HCT116 (cell line): ENCODE results near the gene PIK3CD. TPM values are rescaled to one million over a fixed set of nuclear protein-coding genes. Genes with fewer than 3 reads are reported as not detected.

Experiments
- ATAC-seq: fragments of 200-7000 bp; cut with Tn5 transposase; 2 replicates; pipeline ENCODE4 v1.9.1; 2020; ENCODE audit warnings: mild to moderate bottlenecking, moderate library complexity
- BruUV-seq: library from RNA; stranded (reverse); fragments of 400-500 nt; replicated peaks from 2 replicates; lab custom pipeline; 2021; lab: Mats Ljungman, UMichigan
- CTCF ChIA-PET: fragments of 300-600 bp; sonication (Branson Sonifier 250); formaldehyde crosslinking; loops from one replicate; lab custom pipeline; 2021; ENCODE audit warnings: antibody characterized with exemption; lab: Charles Lee
- POLR2A ChIA-PET: fragments of 300-600, 350-600 bp; sonication (Branson Sonifier 250); formaldehyde crosslinking; loops from one replicate; lab custom pipeline; 2021; ENCODE audit warnings: antibody characterized with exemption; lab: Charles Lee
- RAD21 ChIA-PET, 2 experiments: fragments of 300-600 bp; sonication (Branson Sonifier 250); formaldehyde crosslinking; loops; one replicate each; lab custom pipeline; 2023; ENCODE audit warnings: low total read pairs in 2 of 2; ENCODE audit not compliant: uncharacterized antibody in 2 of 2, unreplicated experiment in 2 of 2, low non-redundant PET in 1 of 2; lab: Charles Lee
- DNase-seq: peaks from one replicate; pipeline ENCODE4 v3.0.0-alpha.2; 2010; ENCODE audit warnings: low read depth, low spot score
- H2AFZ ChIP-seq: fragments of 200-600 bp; shearing (Covaris generic), sonication (generic); 2 replicates; pipeline ENCODE4 v1.6.1; 2017; ENCODE audit warnings: low read depth, mixed run types, mixed read lengths, antibody characterized with exemption, low read length; ENCODE audit not compliant: poor library complexity, severe bottlenecking
- H3K27ac ChIP-seq: 2 replicates; pipeline ENCODE4 v1.5.1; 2012; ENCODE audit warnings: low read depth, low read length
- H3K27me3 ChIP-seq: fragments of 200-600 bp; sonication (generic); 2 replicates; pipeline ENCODE4 v1.6.1; 2016; ENCODE audit warnings: mixed run types, low read length, mixed read lengths; ENCODE audit not compliant: insufficient read depth
- H3K36me3 ChIP-seq, 2 experiments: fragments of 200-500 bp in 1 of 2; fragments of 200-600 bp in 1 of 2; sonication (Bioruptor generic) in 1 of 2; sonication (generic) in 1 of 2; 2 replicates each; pipeline versions ENCODE4 v1.5.1 to v1.6.1; 2014 to 2016; ENCODE audit warnings: low read length in 2 of 2, inconsistent platforms in 1 of 2, mixed read lengths in 1 of 2, mixed run types in 1 of 2; ENCODE audit not compliant: insufficient read depth in 2 of 2, control insufficient read depth in 1 of 2
- H3K4me1 ChIP-seq, 2 experiments: fragments of 200-600 bp in 1 of 2; sonication (generic) in 1 of 2; 2 replicates each; pipeline versions ENCODE4 v1.5.1 to v1.6.1; 2012 to 2017; ENCODE audit warnings: low read length in 2 of 2, inconsistent platforms in 1 of 2, mild to moderate bottlenecking in 1 of 2, mixed read lengths in 1 of 2, mixed run types in 1 of 2, moderate library complexity in 1 of 2; ENCODE audit not compliant: insufficient read depth in 2 of 2, control insufficient read depth in 1 of 2
- H3K4me2 ChIP-seq: fragments of 200-600 bp; sonication (generic); 2 replicates; pipeline ENCODE4 v1.6.1; 2017; ENCODE audit warnings: mixed run types, low read length, mixed read lengths
- H3K4me3 ChIP-seq, 2 experiments: fragments of 200-600 bp in 1 of 2; sonication (generic) in 1 of 2; replicated peaks in 1 of 2; 2 replicates each; pipeline ENCODE4 v1.5.1; 2011 to 2016; ENCODE audit warnings: low read length in 2 of 2, control low read depth in 1 of 2, low read depth in 1 of 2, mild to moderate bottlenecking in 1 of 2, mixed read lengths in 1 of 2, mixed run types in 1 of 2
- H3K79me2 ChIP-seq: fragments of 200-600 bp; sonication (generic); 2 replicates; pipeline ENCODE4 v1.6.1; 2017; ENCODE audit warnings: mild to moderate bottlenecking, mixed run types, low read length, moderate library complexity, mixed read lengths; ENCODE audit not compliant: insufficient read depth
- H3K9ac ChIP-seq: fragments of 200-600 bp; sonication (generic); 2 replicates; pipeline ENCODE4 v1.6.1; 2016; ENCODE audit warnings: low read length, mixed read lengths
- H3K9me2 ChIP-seq: fragments of 200-600 bp; sonication (generic), shearing (Covaris generic); 2 replicates; pipeline ENCODE4 v1.6.1; 2017; ENCODE audit warnings: mixed run types, mild to moderate bottlenecking, moderate library complexity; ENCODE audit not compliant: insufficient read depth
- H3K9me3 ChIP-seq, 2 experiments: fragments of 200-500 bp in 1 of 2; fragments of 200-600 bp in 1 of 2; sonication (Bioruptor generic) in 1 of 2; sonication (generic) in 1 of 2; 2 replicates each; pipeline ENCODE4 v1.6.1; 2014 to 2017; ENCODE audit warnings: low read length in 2 of 2, mixed read lengths in 2 of 2, inconsistent platforms in 1 of 2, low read depth in 1 of 2, mild to moderate bottlenecking in 1 of 2, mixed run types in 1 of 2, moderate library complexity in 1 of 2; ENCODE audit not compliant: control insufficient read depth in 1 of 2, insufficient read depth in 1 of 2
- H4K20me1 ChIP-seq: fragments of 200-600 bp; sonication (generic), shearing (Covaris generic); 2 replicates; pipeline ENCODE4 v1.6.1; 2017; ENCODE audit warnings: mixed run types, mild to moderate bottlenecking, moderate library complexity; ENCODE audit not compliant: insufficient read depth
- ATF3 ChIP-seq: IDR thresholded peaks from 2 replicates; pipeline ENCODE4 v1.6.1; 2012
- CBX3 ChIP-seq: IDR thresholded peaks from 2 replicates; pipeline ENCODE4 v1.6.1; 2012; ENCODE audit warnings: low read depth
- EGR1 ChIP-seq: IDR thresholded peaks from 2 replicates; pipeline ENCODE4 v1.6.1; 2012; ENCODE audit warnings: low read depth
- ELF1 ChIP-seq: IDR thresholded peaks from 2 replicates; pipeline ENCODE4 v1.6.1; 2012; ENCODE audit warnings: low read depth, borderline replicate concordance
- EZH2 ChIP-seq: fragments of 200-600 bp; sonication (generic); IDR thresholded peaks from 2 replicates; pipeline ENCODE4 v1.6.1; 2017; ENCODE audit warnings: antibody characterized with exemption, mixed run types
- FOSL1 ChIP-seq: IDR thresholded peaks from 2 replicates; pipeline ENCODE4 v1.6.1; 2012; ENCODE audit warnings: low read depth
- MAX ChIP-seq: IDR thresholded peaks from 2 replicates; pipeline ENCODE4 v1.6.1; 2012
- POLR2A ChIP-seq: IDR thresholded peaks from 2 replicates; pipeline ENCODE4 v1.7.0; 2011; ENCODE audit warnings: borderline replicate concordance; ENCODE audit not compliant: insufficient read depth, insufficient read length; ENCODE audit errors: extremely low read depth
- POLR2AphosphoS5 ChIP-seq: IDR thresholded peaks from 2 replicates; pipeline ENCODE4 v1.6.1; 2011; ENCODE audit warnings: mild to moderate bottlenecking, low read depth, low read length, moderate library complexity
- SIN3A ChIP-seq: IDR thresholded peaks from 2 replicates; pipeline ENCODE4 v1.6.1; 2012; ENCODE audit warnings: low read depth
- SP1 ChIP-seq: IDR thresholded peaks from 2 replicates; pipeline ENCODE4 v1.6.1; 2012; ENCODE audit warnings: low read depth
- YY1 ChIP-seq: IDR thresholded peaks from 2 replicates; pipeline ENCODE4 v1.6.1; 2011; ENCODE audit warnings: low read length, low read depth, moderate library complexity, mild to moderate bottlenecking; ENCODE audit not compliant: insufficient replicate concordance; ENCODE audit errors: extremely low read depth
- ZBTB33 ChIP-seq: IDR thresholded peaks from 2 replicates; pipeline ENCODE4 v1.6.1; 2011; ENCODE audit warnings: mild to moderate bottlenecking, low read length, moderate library complexity; ENCODE audit not compliant: insufficient replicate concordance; ENCODE audit errors: extremely low read depth
- intact Hi-C: fragments of 100-400 bp; cut with micrococcal nuclease; formaldehyde crosslinking; loops from 2 replicates; pipeline ENCODE4 v1.10.0; 2022
- total RNA-seq: library from RNA; stranded (reverse); gene quantifications from one replicate; pipeline ENCODE4 v1.2.1, GENCODE V29; 2021; ENCODE audit not compliant: unreplicated experiment

Gene PIK3CD
- total RNA-seq, 1 experiment from 2014 or later: 9.2 TPM

- TF ChIP-seq EZH2 (no peak), YY1 (no peak), MAX (no peak), EGR1 (no peak)
These were observed 75.5 kb downstream of the PIK3CD start (continued) for GRCh38 chr1:9726905-9727595.

- Histone ChIP-seq H3K9ac (no peak overlapping the region), H3K27me3 (no peaks in the 10 kb centered on the region), H3K36me3 (peaks cover 29 to 35% of the 10 kb centered on the region in 2 experiments), H3K27ac (no peak overlapping the region), H3K79me2 (no peaks in the 10 kb centered on the region), H3K9me2 (no peaks in the 10 kb centered on the region), H2AFZ (no peak overlapping the region), H4K20me1 (no peaks in the 10 kb centered on the region), H3K4me2 (no peak overlapping the region), H3K4me3 (no peak overlapping the region), H3K9me3 (no peaks in the 10 kb centered on the region), H3K4me1 (0 out of 4 replicates have a peak, but pooled peaks cover 0 to 3% of the 10 kb centered on the region in 2 experiments)
- ATAC-seq: no peak
- intact Hi-C loops: no loop called here
- DNase-seq: no peak
- CTCF ChIA-PET: no interaction called here
- TF ChIP-seq ATF3 (no peak), MAX (no peak), ZBTB33 (no peak), POLR2AphosphoS5 (no peak), CBX3 (no peak), SIN3A (no peak), EZH2 (no peak), ELF1 (no peak), FOSL1 (no peak), POLR2A (no peak), SP1 (no peak)
- BruUV-seq: no TSS peak
- POLR2A ChIA-PET: no interaction called here
- RAD21 ChIA-PET: no interaction called here
These were observed 77.1 kb downstream of the PIK3CD start for GRCh38 chr1:9728451-9729295.
